ENCODE data around the gene MTSS2.
"Not testable (repeated sequence)": the region's sequence is repeated elsewhere in the genome, so short reads cannot be mapped to it uniquely, and the experiment has no call there.

Gene MTSS2

DNA sequence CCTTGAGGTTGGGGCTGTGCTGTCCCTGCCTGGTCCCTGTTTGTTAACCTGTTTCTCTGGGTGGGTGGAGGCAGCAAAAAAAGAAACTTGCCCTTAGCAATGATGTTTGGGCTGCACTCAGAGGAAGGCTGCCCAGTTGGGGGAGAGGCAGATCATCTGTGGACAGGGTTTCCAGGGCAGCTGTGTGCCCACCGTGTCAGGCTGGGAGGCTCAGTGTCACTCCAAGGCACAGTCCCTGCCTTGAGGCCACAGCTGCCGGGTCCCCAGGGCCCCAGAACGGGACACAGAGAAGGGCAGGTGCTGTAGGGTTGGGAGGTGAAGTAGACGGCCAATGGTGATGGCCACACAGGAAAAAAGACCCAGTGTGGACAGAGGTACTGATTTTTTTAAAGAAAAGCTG, 35.6 kb downstream of the MTSS2 start:
- no peak for DNase-seq

- DNase-seq, result peak; percentile 45
Observed at GRCh38 chr16:70649300-70649699, 36.6 kb downstream of the MTSS2 start.

- DNase-seq, result peak; percentile 37
Observed at GRCh38 chr16:70648606-70649005, 37.2 kb downstream of the MTSS2 start.

- DNase-seq, result peak; percentile 49
Observed at GRCh38 chr16:70647441-70648359, 38.2 kb downstream of the MTSS2 start.

DNA sequence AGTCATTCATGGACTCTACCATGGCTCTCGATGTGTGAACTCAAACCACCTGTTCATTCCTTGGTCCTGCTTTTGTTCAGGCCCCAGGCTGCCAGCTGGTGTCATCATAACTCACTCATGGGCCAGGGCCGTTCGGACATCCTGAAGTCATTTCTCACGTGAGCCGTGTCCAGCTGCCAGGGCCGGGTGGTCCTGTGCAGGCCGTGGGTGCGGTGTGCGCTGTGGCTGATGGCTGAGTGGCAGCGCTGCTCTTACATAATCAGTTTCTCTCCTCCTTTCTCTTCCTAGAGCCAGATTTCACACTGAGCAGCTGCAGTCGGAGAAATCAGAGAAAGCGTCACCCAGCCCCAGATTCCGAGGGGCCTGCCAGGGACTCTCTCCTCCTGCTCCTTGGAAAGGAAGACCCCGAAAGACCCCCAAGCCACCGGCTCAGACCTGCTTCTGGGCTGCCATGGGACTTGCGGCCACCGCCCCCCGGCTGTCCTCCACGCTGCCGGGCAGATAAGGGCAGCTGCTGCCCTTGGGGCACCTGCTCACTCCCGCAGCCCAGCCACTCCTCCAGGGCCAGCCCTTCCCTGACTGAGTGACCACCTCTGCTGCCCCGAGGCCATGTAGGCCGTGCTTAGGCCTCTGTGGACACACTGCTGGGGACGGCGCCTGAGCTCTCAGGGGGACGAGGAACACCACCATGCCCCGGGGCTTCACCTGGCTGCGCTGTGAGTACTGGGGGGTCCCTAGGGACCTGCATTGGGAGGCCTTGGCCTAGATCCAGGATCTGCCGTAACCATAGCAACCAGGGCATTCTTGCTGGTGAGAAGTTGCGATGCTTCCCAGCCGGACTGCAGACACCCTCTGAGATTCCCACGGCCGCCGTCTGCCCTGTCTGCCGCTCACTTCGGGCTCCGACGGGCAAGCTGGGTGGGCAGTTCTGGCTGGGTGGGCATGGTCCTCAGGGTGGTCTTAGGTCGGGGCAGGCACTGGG, 39.3 kb downstream of the MTSS2 start, which contains the start of gene IL34:
Gene IL34 (plus strand): TSS at position 300 of the 982 bp plus-strand sequence. CDS start 389 bp downstream, at position 689.
- no peak for DNase-seq

- no peak for DNase-seq
Observed at GRCh38 chr16:70644763-70645597, 40.9 kb downstream of the MTSS2 start.

- DNase-seq, result not testable (repeated sequence)
Observed at GRCh38 chr16:70643264-70643663, 42.6 kb downstream of the MTSS2 start.

DNA sequence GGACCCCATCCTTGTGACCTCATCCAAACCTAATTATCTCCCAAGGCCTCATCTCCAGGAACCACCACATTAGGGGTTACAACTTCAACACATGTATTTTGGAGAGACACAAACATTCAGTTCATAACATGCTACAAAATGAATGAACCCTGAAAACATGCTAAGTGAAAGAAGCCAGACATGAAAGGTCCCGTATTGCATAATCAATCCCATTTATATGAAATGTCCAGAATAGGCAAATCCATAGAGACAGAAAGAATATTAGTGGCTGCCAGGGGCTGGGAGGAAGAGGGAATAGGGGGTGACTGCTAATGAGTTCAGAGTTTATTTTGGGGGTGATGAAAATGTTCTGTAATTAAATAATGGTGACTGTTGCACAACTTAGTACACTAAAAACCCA, 43.2 kb downstream of the MTSS2 start:
- DNase-seq, result no peak

DNA sequence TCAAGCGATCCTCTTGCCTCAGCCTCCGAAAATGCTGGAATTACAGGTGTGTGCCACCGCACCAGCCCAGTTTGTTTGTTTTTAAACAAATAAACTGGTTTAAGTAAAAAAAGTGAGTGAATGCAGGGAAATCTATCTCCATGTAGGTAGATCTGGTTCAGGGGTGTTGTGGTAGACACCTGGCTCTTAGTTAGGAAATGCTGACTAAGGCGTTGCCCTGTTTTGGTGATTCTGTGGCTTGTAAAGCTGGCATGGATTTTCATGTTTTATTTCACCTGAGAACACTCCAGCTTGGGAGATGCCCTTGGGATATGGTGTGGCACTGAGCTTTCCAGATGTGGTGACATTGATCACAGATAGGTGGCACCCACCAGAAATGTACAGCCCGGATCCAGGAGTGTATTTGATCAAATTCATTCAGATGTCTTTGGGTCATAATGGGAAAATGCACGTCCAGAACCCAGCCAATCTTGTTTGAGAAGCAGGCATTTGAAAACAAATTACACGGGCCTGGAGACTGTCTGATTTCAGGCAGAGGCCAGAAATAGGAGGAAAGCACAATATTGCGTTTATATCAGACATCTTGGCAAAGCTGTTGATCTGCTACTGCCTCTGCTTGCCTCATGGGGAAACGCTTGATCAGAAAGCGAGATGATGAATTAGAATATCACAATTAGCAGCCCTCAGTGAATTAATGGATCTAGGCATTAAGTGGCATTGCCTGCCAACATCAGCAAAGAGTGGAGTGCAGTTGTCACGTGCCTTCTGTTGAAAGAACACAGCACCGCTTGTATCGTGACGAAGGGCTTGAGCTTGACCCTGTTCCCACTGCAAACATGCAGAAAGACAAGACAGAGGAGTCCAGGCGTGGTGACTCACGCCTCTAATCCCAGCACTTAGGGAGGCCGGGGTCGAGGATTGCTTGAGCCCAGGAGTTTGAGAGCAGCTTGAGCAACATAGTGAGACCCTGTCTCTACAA, 46.8 kb downstream of the MTSS2 start:
- no peak for DNase-seq
